Aorta (tissue), 5 donors: Measurements from ENCODE around the gene MYLK4. TPM values are rescaled to one million over a fixed set of nuclear protein-coding genes. Genes with fewer than 3 reads are reported as not detected.

Experiments
- ATAC-seq: fragments of 200-7000 bp; cut with Tn5 transposase; one replicate; pipeline ENCODE4 v1.9.1; 2022; ENCODE audit warnings: moderate library complexity; ENCODE audit not compliant: low FRiP score
- DNase-seq, 2 donors: peaks; one replicate each; pipeline ENCODE4 v3.0.0-alpha.2; 2020
- H3K27ac ChIP-seq, 2 donors: one replicate each; pipeline ENCODE4 v1.5.1; 2013; ENCODE audit warnings: low read length in 2 of 2, mild to moderate bottlenecking in 2 of 2, moderate library complexity in 2 of 2, control low read depth in 1 of 2, inconsistent platforms in 1 of 2, low read depth in 1 of 2
- H3K27me3 ChIP-seq, 2 donors: one replicate each; pipeline ENCODE4 v1.6.1; 2013; ENCODE audit warnings: control low read depth in 1 of 2, low read length in 1 of 2, mild to moderate bottlenecking in 1 of 2, moderate library complexity in 1 of 2; ENCODE audit not compliant: insufficient read depth in 2 of 2, control insufficient read depth in 1 of 2
- H3K36me3 ChIP-seq, 2 donors: one replicate each; pipeline ENCODE4 v1.6.1; 2013; ENCODE audit warnings: control low read depth in 1 of 2, low read length in 1 of 2, mild to moderate bottlenecking in 1 of 2; ENCODE audit not compliant: insufficient read depth in 2 of 2, control insufficient read depth in 1 of 2
- H3K4me1 ChIP-seq, 2 donors: one replicate each; pipeline ENCODE4 v1.6.1; 2013; ENCODE audit warnings: low read length in 2 of 2, control low read depth in 1 of 2, mild to moderate bottlenecking in 1 of 2, moderate library complexity in 1 of 2; ENCODE audit not compliant: insufficient read depth in 2 of 2, control insufficient read depth in 1 of 2
- H3K4me3 ChIP-seq, 2 donors: one replicate each; pipeline ENCODE4 v1.5.1; 2013; ENCODE audit warnings: low read length in 2 of 2, control low read depth in 1 of 2, mild to moderate bottlenecking in 1 of 2
- H3K9me3 ChIP-seq: one replicate; pipeline ENCODE4 v1.6.1; 2013; ENCODE audit warnings: mild to moderate bottlenecking, low read length; ENCODE audit not compliant: control insufficient read depth
- WGBS, 2 donors: extraction: QIAGEN DNeasy Blood & Tissue Kit; methylation state at CpG; one replicate each; pipeline ENCODE4 v1.1.7; 2013; 5-methylcytosine and 5-hydroxymethylcytosine counted together
- intact Hi-C, 2 donors: fragments of 100-400 bp; cut with DNase I; formaldehyde crosslinking; loops; one replicate each; pipeline versions ENCODE4 v1.14.2 to v1.15.0; 2022
- polyA plus RNA-seq, 2 donors: library from polyadenylated mRNA; stranded (reverse); fragments of 200-250 nt; gene quantifications; one replicate each; pipeline ENCODE4 v1.2.3, GENCODE V29; 2013
- total RNA-seq, 2 donors: library from RNA; stranded (reverse); fragmentation: NEBNext Ultra II Directional; extraction: Animal tissue kit (Norgen Biotek cat#: 25700); gene quantifications; one replicate each; pipeline ENCODE4 v1.2.1, GENCODE V29; 2021
- donor health status: healthy with polysubstance abuse.
- donor health status: Bipolar disorder and iron deficiency.
- donor health status: DM: no; HTN: no; CAD: no.
- donor health status: DM: no; HTN: no; CAD: no.
- donor health status: DM: yes; HTN: yes; CAD: no.

MYLK4 gene
- total and polyA plus RNA-seq, 4 donors: 0.38 to 2.5 (median 1.6) TPM

GRCh38 chr6:2651536-2651935 is 99.2 kb downstream of the MYLK4 start:
- no peak overlapping the region for H3K4me3 ChIP-seq
- 91 to 97% methylated on average over 1 of the region's 1 CpG for WGBS, 2 donors
- DNase-seq: no peak
- H3K27ac ChIP-seq: no peak overlapping the region
- intact Hi-C loops: no loop called here
- H3K27me3 ChIP-seq: no peaks in the 10 kb centered on the region
- no peaks in the 10 kb centered on the region for H3K36me3 ChIP-seq
- peaks cover 0 to 2% of the 10 kb centered on the region in 2 donors for H3K4me1 ChIP-seq
- H3K9me3 ChIP-seq: no peaks in the 10 kb centered on the region
- ATAC-seq: no peak

GRCh38 chr6:2646346-2646745 is 104.4 kb downstream of the MYLK4 start:
- H3K36me3 ChIP-seq: no peaks in the 10 kb centered on the region
- intact Hi-C loops: loop anchor here in 1 of 2 donors (1.0 kb wide), 1 partner anchor 17 kb away; no protein-coding TSS in a partner anchor
- WGBS, 2 donors: 71 to 80% methylated on average over 3 of the region's 3 CpGs
- no peaks in the 10 kb centered on the region for H3K27me3 ChIP-seq
- peaks cover 0 to 2% of the 10 kb centered on the region in 2 donors for H3K4me1 ChIP-seq
- no peak overlapping the region for H3K27ac ChIP-seq
- H3K4me3 ChIP-seq: no peak overlapping the region
- no peaks in the 10 kb centered on the region for H3K9me3 ChIP-seq
- DNase-seq (no peak), ATAC-seq (no peak)

- no peaks in the 10 kb centered on the region for H3K9me3 ChIP-seq
- intact Hi-C loops: no loop called here
- 91 to 96% methylated on average over 5 of the region's 5 CpGs for WGBS, 2 donors
- H3K27me3 ChIP-seq: no peaks in the 10 kb centered on the region
- no peak for ATAC-seq
- H3K4me3 ChIP-seq: no peak overlapping the region
- DNase-seq: no peak
- no peak overlapping the region for H3K27ac ChIP-seq
- H3K4me1 ChIP-seq: peaks cover 0 to 2% of the 10 kb centered on the region in 2 donors
- H3K36me3 ChIP-seq: no peaks in the 10 kb centered on the region
Measured at GRCh38 chr6:2643935-2644539, 106.7 kb downstream of the MYLK4 start.

GRCh38 chr6:2643130-2643529 is 107.6 kb downstream of the MYLK4 start:
- Histone ChIP-seq H3K36me3 (no peaks in the 10 kb centered on the region), H3K4me3 (no peak overlapping the region), H3K27me3 (no peaks in the 10 kb centered on the region), H3K27ac (no peak overlapping the region), H3K4me1 (peaks cover 0 to 2% of the 10 kb centered on the region in 2 donors), H3K9me3 (no peaks in the 10 kb centered on the region)
- ATAC-seq (no peak), DNase-seq (no peak)
- intact Hi-C loops: no loop called here
- WGBS, 2 donors: 73 to 81% methylated on average over 2 of the region's 2 CpGs

GRCh38 chr6:2641044-2641725 is 109.5 kb downstream of the MYLK4 start:
- intact Hi-C loops: no loop called here
- WGBS, 2 donors: 64 to 65% methylated on average over 14 of the region's 14 CpGs
- H3K27ac ChIP-seq: no peak overlapping the region

GRCh38 chr6:2640551-2640950 is 110.2 kb downstream of the MYLK4 start:
- H3K9me3 ChIP-seq: no peaks in the 10 kb centered on the region
- DNase-seq (no peak), ATAC-seq (no peak)
- no peak overlapping the region for H3K27ac ChIP-seq
- intact Hi-C loops: no loop called here
- H3K4me1 ChIP-seq: no peaks in the 10 kb centered on the region
- H3K27me3 ChIP-seq: no peaks in the 10 kb centered on the region
- H3K4me3 ChIP-seq: no peak overlapping the region
- H3K36me3 ChIP-seq: no peaks in the 10 kb centered on the region
- WGBS, 2 donors: 48 to 49% methylated on average over 4 of the region's 4 CpGs

More at GRCh38 chr6:2641044-2641725, 109.5 kb downstream of the MYLK4 start:
- no peaks in the 10 kb centered on the region for H3K9me3 ChIP-seq
- DNase-seq: no peak
- no peak for ATAC-seq
- no peaks in the 10 kb centered on the region for H3K27me3 ChIP-seq
- H3K36me3 ChIP-seq: no peaks in the 10 kb centered on the region
- no peak overlapping the region for H3K4me3 ChIP-seq
- H3K4me1 ChIP-seq: no peaks in the 10 kb centered on the region

- peak; percentile 27 for ATAC-seq
- H3K4me3 ChIP-seq: no peak overlapping the region
- WGBS, 2 donors: 19 to 26% methylated on average over 8 of the region's 8 CpGs
Measured at GRCh38 chr6:2639896-2640295, 110.8 kb downstream of the MYLK4 start.

GRCh38 chr6:2639167-2639566 is 111.6 kb downstream of the MYLK4 start:
- DNase-seq: no peak
- Histone ChIP-seq H3K9me3 (no peaks in the 10 kb centered on the region), H3K27me3 (no peaks in the 10 kb centered on the region), H3K36me3 (no peaks in the 10 kb centered on the region), H3K4me3 (no peak overlapping the region), H3K4me1 (no peaks in the 10 kb centered on the region), H3K27ac (no peak overlapping the region)
- intact Hi-C loops: loop anchor here (5.0 to 10.0 kb wide), 3 partner anchors 53 to 744 kb away; no protein-coding TSS in a partner anchor
- WGBS, 2 donors: 90 to 95% methylated on average over 13 of the region's 13 CpGs
- ATAC-seq: no peak

More at GRCh38 chr6:2639896-2640295, 110.8 kb downstream of the MYLK4 start:
- Histone ChIP-seq H3K27me3 (no peaks in the 10 kb centered on the region), H3K36me3 (no peaks in the 10 kb centered on the region), H3K27ac (peak overlapping the region in 1 of 2 donors; percentile 9), H3K9me3 (no peaks in the 10 kb centered on the region), H3K4me1 (no peaks in the 10 kb centered on the region)
- DNase-seq: no peak
- intact Hi-C loops: loop anchor here (5.0 to 10.0 kb wide), 3 partner anchors 52 to 745 kb away; no protein-coding TSS in a partner anchor

- ATAC-seq (no peak), DNase-seq (no peak)
- no peak overlapping the region for H3K4me3 ChIP-seq
- H3K27me3 ChIP-seq: no peaks in the 10 kb centered on the region
- peaks cover 4 to 6% of the 10 kb centered on the region in 2 donors for H3K4me1 ChIP-seq
- intact Hi-C loops: loop anchor here (5.0 to 10.0 kb wide), 3 partner anchors 56 to 742 kb away; no protein-coding TSS in a partner anchor
- H3K27ac ChIP-seq: no peak overlapping the region
- 92 to 96% methylated on average over 19 of the region's 19 CpGs for WGBS, 2 donors
- no peaks in the 10 kb centered on the region for H3K36me3 ChIP-seq
- no peaks in the 10 kb centered on the region for H3K9me3 ChIP-seq
Measured at GRCh38 chr6:2636672-2637071, 114.0 kb downstream of the MYLK4 start.
